HFF-Myc (cell line): ENCODE measurements around the gene C1QB.
A peak's percentile ranks its signal among the peaks of the same experiment; 100 is the strongest.

Source experiments
- DNase-seq: peaks from one replicate; pipeline ENCODE4 v3.0.0-alpha.2; 2011; ENCODE audit warnings: low read depth; ENCODE audit errors: extremely low read depth
- H3K4me3 ChIP-seq: replicated peaks from 2 replicates; pipeline ENCODE4 v1.5.1; 2011; ENCODE audit warnings: low read depth, mild to moderate bottlenecking, control low read depth, low read length
- TF ChIP-seq, protein P1 (sequence below): IDR thresholded peaks from 2 replicates; pipeline ENCODE4 v1.5.1; 2012; ENCODE audit warnings: mild to moderate bottlenecking, low read depth, low read length, control low read depth; ENCODE audit errors: missing control alignments

C1QB gene

GRCh38 chr1:22687191-22687590 lies 34.2 kb downstream of the C1QB start:
- TF ChIP-seq, protein P1, sequence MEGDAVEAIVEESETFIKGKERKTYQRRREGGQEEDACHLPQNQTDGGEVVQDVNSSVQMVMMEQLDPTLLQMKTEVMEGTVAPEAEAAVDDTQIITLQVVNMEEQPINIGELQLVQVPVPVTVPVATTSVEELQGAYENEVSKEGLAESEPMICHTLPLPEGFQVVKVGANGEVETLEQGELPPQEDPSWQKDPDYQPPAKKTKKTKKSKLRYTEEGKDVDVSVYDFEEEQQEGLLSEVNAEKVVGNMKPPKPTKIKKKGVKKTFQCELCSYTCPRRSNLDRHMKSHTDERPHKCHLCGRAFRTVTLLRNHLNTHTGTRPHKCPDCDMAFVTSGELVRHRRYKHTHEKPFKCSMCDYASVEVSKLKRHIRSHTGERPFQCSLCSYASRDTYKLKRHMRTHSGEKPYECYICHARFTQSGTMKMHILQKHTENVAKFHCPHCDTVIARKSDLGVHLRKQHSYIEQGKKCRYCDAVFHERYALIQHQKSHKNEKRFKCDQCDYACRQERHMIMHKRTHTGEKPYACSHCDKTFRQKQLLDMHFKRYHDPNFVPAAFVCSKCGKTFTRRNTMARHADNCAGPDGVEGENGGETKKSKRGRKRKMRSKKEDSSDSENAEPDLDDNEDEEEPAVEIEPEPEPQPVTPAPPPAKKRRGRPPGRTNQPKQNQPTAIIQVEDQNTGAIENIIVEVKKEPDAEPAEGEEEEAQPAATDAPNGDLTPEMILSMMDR, result no peak
- no peak for DNase-seq

GRCh38 chr1:22688466-22688865 lies 35.4 kb downstream of the C1QB start:
- no peak for DNase-seq

More at GRCh38 chr1:22687191-22687590, 34.2 kb downstream of the C1QB start:
- no peak overlapping the region for H3K4me3 ChIP-seq

DNA sequence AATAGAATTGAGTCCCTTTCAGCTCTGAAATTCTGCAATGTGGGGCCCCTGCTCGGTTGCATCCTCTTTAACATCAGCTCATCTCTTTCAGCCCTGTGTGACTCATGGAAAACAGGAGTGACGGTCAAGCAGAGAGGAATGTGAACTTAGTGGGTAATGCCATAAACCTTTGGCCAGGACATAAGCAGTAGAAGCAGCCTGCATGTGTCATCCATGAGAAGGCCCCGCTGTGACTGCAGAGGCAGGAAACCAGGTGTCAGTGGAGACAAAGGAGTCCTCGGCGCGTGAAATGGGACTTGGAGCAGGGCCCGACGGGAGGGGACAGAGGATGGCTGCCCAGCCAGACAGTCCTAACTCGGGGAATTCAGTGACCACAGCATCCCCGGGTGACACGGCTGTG lies 36.5 kb downstream of the C1QB start:
- peak; percentile 56 for DNase-seq

More at GRCh38 chr1:22688466-22688865, 35.4 kb downstream of the C1QB start:
- TF ChIP-seq, protein P1, result no peak
- H3K4me3 ChIP-seq, result no peak overlapping the region

GRCh38 chr1:22691031-22691753 lies 38.2 kb downstream of the C1QB start:
- no peak for DNase-seq
- TF ChIP-seq, protein P1, result no peak

More for the DNA sequence above, 36.5 kb downstream of the C1QB start:
- H3K4me3 ChIP-seq, result no peak overlapping the region
- TF ChIP-seq, protein P1, result no peak

DNA sequence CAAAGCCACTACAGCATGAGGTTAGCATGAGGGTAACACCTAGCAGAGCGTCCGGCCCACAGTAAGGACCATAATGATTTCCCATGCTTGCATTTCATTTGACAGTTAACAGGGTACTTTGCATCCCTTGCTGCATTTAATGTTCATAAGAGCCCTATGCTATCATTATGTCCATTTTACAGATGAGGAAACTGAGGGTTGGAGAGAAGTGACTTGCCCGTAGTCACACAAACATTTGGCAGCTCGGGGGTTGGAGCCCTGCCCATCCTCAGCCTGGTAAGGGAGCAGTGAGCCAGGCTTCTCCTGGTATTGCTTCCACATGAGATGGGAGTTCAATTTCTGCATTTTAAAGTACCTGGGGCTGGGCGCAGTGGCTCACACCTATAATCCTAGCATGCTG lies 41.1 kb downstream of the C1QB start:
- TF ChIP-seq, protein P1, result no peak
- no peak for DNase-seq

More at GRCh38 chr1:22691031-22691753, 38.2 kb downstream of the C1QB start:
- H3K4me3 ChIP-seq, result no peak overlapping the region

DNA sequence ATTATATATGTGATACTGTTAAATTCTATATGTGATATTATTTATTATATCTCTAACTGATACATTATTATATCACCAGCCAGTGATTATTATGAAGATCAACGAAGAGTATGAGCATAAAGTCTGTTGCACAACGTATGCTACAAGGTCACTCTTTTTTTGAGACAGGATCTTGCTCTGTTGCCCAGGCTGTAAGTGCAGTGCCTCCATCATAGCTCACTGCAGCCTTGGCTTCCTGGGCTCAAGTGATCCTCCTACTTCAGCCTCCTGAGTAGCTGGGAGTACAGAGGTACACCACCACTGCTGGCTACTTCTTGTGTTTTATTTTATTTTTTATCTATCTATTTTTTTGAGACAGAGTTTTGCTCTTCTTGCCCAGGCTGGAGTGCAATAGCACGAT lies 43.6 kb downstream of the C1QB start:
- no peak for DNase-seq
- TF ChIP-seq, protein P1, result no peak
- H3K4me3 ChIP-seq, result no peak overlapping the region

More for the DNA sequence above, 41.1 kb downstream of the C1QB start:
- no peak overlapping the region for H3K4me3 ChIP-seq
